ENCODE results near the gene RAP1GAP2. TPM values are rescaled to one million over a fixed set of nuclear protein-coding genes. Genes with fewer than 3 reads are reported as not detected.

RAP1GAP2 gene
- polyA plus RNA-seq, 1 of the 3 experiments (the other 2 are of a cell fraction) = 22.0 TPM

DNA sequence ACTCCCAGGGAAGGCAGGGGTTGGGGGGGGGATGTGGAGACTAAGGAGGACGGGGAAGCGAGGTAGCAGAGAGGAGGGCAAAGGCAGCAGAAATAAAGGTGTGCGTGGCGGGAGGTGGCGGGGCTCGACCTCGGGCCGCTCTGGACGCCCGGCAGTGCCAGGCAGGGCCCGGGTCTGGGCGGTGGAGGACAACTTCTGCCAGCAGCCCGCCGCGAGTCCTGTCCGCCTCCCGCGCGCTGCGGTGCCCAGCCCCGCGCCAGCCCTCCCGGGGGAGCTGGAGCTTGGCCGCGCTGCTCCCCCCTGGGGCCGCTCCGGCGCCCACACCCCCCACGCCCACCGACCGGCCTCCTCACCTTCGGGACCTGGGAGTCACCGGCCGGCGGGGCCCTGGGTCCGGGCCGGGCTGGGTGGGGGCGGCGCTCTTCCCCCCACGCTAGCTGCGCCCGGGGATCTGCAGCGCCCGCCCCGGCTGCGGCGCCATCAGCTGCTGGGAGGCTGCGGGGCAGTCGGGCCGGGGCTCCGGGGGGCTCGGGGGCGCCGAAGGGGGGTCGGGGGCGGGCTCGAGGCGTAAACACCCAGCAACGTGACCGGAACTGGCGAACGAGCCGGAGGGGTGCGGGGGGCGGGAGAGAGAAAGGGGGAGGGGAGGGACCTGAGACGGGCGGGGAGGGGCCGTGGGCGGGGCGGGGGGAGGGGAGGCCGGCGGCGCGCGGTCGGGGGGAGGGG, 47.0 kb upstream of the RAP1GAP2 start, which contains the start of gene CCDC92B (continued):
- TF ChIP-seq, protein P1, sequence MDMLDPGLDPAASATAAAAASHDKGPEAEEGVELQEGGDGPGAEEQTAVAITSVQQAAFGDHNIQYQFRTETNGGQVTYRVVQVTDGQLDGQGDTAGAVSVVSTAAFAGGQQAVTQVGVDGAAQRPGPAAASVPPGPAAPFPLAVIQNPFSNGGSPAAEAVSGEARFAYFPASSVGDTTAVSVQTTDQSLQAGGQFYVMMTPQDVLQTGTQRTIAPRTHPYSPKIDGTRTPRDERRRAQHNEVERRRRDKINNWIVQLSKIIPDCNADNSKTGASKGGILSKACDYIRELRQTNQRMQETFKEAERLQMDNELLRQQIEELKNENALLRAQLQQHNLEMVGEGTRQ (IDR thresholded peaks at IDR 0.05; ENCODE audit: borderline replicate concordance, low read depth, low read length) = no peak
- no peak for TF ChIP-seq JUND (IDR thresholded peaks at IDR 0.05)

DNA sequence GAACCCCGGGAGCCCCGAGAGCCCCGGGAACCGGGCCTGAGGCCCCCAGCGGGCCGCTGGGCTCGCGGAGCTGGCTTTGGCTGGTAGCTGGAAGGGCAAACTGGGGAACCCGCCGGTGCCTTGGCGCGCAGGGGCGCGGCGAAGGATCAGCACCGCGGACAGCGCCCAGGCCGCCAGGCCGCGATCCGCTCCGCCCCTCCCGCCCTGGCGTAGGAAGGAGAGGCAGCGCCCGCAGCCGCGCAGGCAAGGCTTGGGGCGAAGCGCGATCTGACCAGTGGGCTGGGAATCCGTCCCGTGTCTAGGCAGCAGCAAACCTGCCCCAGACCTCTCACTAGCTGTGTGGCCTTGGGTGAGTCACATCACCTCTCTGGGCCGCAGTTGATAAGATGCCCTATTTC, 46.5 kb upstream of the RAP1GAP2 start:
- H3K4me3 ChIP-seq (ENCODE audit: low read depth in 2 of 2, low read length in 1 of 2) = peak overlapping the region in 1 of 2 experiments; percentile 44; a peak in 2 of 4 replicates
- peak overlapping the region in 1 of 2 experiments; percentile 76; a peak in 2 of 4 replicates for H3K27ac ChIP-seq (ENCODE audit: low read depth in 2 of 2, low read length in 1 of 2)
- no peak overlapping the region for H3K4me2 ChIP-seq
- WGBS (ENCODE audit: low lambda C conversion rate) = 0% methylated on average over 14 of the region's 35 CpGs
- H3K4me1 ChIP-seq (ENCODE audit: control insufficient read depth in 1 of 2, insufficient read depth in 2 of 2, low read depth in 1 of 2, low read length in 1 of 2) = peaks cover 0 to 2% of the 10 kb centered on the region in 2 experiments; a peak in 1 of 4 replicates
- H2AFZ ChIP-seq (ENCODE audit: low read depth) = no peak overlapping the region
- H3K27me3 ChIP-seq (ENCODE audit: insufficient read depth) = peaks cover 22% of the 10 kb centered on the region
- H3K9ac ChIP-seq = no peak overlapping the region
- POLR2A ChIA-PET = interaction anchor here (0.9 to 1.0 kb wide), 2 partner anchors 9 to 13 kb away, joined by 3 read pairs; no protein-coding TSS in a partner anchor
- H3K79me2 ChIP-seq (ENCODE audit: insufficient read depth) = no peaks in the 10 kb centered on the region
- CTCF ChIA-PET = interaction anchor here (1.2 to 1.5 kb wide), 2 partner anchors 23 to 36 kb away, joined by 3 to 4 read pairs; no protein-coding TSS in a partner anchor
- no peaks in the 10 kb centered on the region for H3K9me2 ChIP-seq
- peak; percentile 92 for DNase-seq
- H3F3A ChIP-seq (replicated peaks; ENCODE audit: insufficient read depth) = no peaks in the 10 kb centered on the region
- H3K36me3 ChIP-seq (replicated peaks in 1 of 2; ENCODE audit: control insufficient read depth in 1 of 2, insufficient read depth in 2 of 2, low read length in 1 of 2) = no peaks in the 10 kb centered on the region
- no peaks in the 10 kb centered on the region for H3K9me3 ChIP-seq
- H4K20me1 ChIP-seq (ENCODE audit: insufficient read depth) = no peaks in the 10 kb centered on the region
- no peak for TF ChIP-seq ELF1 (IDR thresholded peaks at IDR 0.05)
- no peak for TF ChIP-seq SMC3 (IDR thresholded peaks at IDR 0.05; ENCODE audit: low read depth, low read length)
- TF ChIP-seq EZH2phosphoT487 (IDR thresholded peaks at IDR 0.05; ENCODE audit: borderline replicate concordance, low read depth) = no peak
- TF ChIP-seq, protein P2, sequence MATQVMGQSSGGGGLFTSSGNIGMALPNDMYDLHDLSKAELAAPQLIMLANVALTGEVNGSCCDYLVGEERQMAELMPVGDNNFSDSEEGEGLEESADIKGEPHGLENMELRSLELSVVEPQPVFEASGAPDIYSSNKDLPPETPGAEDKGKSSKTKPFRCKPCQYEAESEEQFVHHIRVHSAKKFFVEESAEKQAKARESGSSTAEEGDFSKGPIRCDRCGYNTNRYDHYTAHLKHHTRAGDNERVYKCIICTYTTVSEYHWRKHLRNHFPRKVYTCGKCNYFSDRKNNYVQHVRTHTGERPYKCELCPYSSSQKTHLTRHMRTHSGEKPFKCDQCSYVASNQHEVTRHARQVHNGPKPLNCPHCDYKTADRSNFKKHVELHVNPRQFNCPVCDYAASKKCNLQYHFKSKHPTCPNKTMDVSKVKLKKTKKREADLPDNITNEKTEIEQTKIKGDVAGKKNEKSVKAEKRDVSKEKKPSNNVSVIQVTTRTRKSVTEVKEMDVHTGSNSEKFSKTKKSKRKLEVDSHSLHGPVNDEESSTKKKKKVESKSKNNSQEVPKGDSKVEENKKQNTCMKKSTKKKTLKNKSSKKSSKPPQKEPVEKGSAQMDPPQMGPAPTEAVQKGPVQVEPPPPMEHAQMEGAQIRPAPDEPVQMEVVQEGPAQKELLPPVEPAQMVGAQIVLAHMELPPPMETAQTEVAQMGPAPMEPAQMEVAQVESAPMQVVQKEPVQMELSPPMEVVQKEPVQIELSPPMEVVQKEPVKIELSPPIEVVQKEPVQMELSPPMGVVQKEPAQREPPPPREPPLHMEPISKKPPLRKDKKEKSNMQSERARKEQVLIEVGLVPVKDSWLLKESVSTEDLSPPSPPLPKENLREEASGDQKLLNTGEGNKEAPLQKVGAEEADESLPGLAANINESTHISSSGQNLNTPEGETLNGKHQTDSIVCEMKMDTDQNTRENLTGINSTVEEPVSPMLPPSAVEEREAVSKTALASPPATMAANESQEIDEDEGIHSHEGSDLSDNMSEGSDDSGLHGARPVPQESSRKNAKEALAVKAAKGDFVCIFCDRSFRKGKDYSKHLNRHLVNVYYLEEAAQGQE (IDR thresholded peaks at IDR 0.05; ENCODE audit: low read depth, low read length) = peak; percentile 100
- TF ChIP-seq, protein P3, sequence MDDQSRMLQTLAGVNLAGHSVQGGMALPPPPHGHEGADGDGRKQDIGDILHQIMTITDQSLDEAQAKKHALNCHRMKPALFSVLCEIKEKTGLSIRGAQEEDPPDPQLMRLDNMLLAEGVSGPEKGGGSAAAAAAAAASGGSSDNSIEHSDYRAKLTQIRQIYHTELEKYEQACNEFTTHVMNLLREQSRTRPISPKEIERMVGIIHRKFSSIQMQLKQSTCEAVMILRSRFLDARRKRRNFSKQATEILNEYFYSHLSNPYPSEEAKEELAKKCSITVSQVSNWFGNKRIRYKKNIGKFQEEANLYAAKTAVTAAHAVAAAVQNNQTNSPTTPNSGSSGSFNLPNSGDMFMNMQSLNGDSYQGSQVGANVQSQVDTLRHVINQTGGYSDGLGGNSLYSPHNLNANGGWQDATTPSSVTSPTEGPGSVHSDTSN (IDR thresholded peaks at IDR 0.05) = no peak
- TF ChIP-seq TEAD4 (IDR thresholded peaks at IDR 0.05; ENCODE audit: borderline replicate concordance, insufficient read depth) = no peak
- no peak for TF ChIP-seq GABPA (IDR thresholded peaks at IDR 0.05; ENCODE audit: low read depth)
- no peak for TF ChIP-seq GATA2 (CRISPR knock-in tag; IDR thresholded peaks at IDR 0.05)
- TF ChIP-seq EP300 (IDR thresholded peaks at IDR 0.05; ENCODE audit: borderline replicate concordance in 1 of 2, low read depth in 1 of 2, low read length in 1 of 2) = no peak
- no peak for TF ChIP-seq TAF1 (IDR thresholded peaks at IDR 0.05; ENCODE audit: borderline replicate concordance, low read depth, low read length)
- no peak for TF ChIP-seq FOXM1 (IDR thresholded peaks at IDR 0.05; ENCODE audit: low read depth)
- no peak for TF ChIP-seq POLR2AphosphoS5 (IDR thresholded peaks at IDR 0.05; ENCODE audit: low read depth, low read length)
- TF ChIP-seq NRF1 (IDR thresholded peaks at IDR 0.05; ENCODE audit: low read depth, low read length) = 0 out of 2 replicates have a peak, but pooled peaks have one; percentile 19
- no peak for TF ChIP-seq JUND (IDR thresholded peaks at IDR 0.05)
- peak; percentile 18; the same call in 1 of the 2 replicates for TF ChIP-seq RAD21 (IDR thresholded peaks at IDR 0.05; ENCODE audit: low read length)
- TF ChIP-seq, protein P1 (IDR thresholded peaks at IDR 0.05; ENCODE audit: borderline replicate concordance, low read depth, low read length) = no peak
- TF ChIP-seq YY1 (IDR thresholded peaks at IDR 0.05; ENCODE audit: low read depth) = no peak
- TF ChIP-seq RFX5 (IDR thresholded peaks at IDR 0.05; ENCODE audit: low read length) = no peak
- TF ChIP-seq NFIC (IDR thresholded peaks at IDR 0.05; ENCODE audit: borderline replicate concordance) = no peak
- TF ChIP-seq SIN3A (IDR thresholded peaks at IDR 0.05; ENCODE audit: borderline replicate concordance, low read depth, low read length) = peak; percentile 68; the same call in 1 of the 2 replicates
- no peak for TF ChIP-seq FOSL2 (IDR thresholded peaks at IDR 0.05; ENCODE audit: borderline replicate concordance, low read depth)
- peak; percentile 60 for TF ChIP-seq RCOR1 (IDR thresholded peaks at IDR 0.05; ENCODE audit: low read length)
- no peak for TF ChIP-seq RXRA (IDR thresholded peaks at IDR 0.05; ENCODE audit: borderline replicate concordance, low read depth)

All from SK-N-SH (cell line).